ENCODE measurements around the gene TSPO. TPM values are rescaled to one million over a fixed set of nuclear protein-coding genes. Genes with fewer than 3 reads are reported as not detected.
A peak's percentile ranks its signal among the peaks of the same experiment; 100 is the strongest.
"Not testable (repeated sequence)": the region's sequence is repeated elsewhere in the genome, so short reads cannot be mapped to it uniquely, and the experiment has no call there.

Gene TSPO
- 187 and 269 TPM in 2 replicates for total RNA-seq (2014; rRNA removed; shearing (Covaris generic))

- no peak for DNase-seq (ENCODE audit: low spot score)
Observed at GRCh38 chr22:43151251-43152002, at the start of gene TSPO. Gene TSPO, plus strand, starts transcription at chr22:43151559. Its CDS starts 7,680 bp downstream, at chr22:43159239.

- DNase-seq (ENCODE audit: low spot score), result not testable (repeated sequence)
Observed at GRCh38 chr22:43104056-43104625, 47.2 kb upstream of the TSPO start.

- DNase-seq (ENCODE audit: low spot score), result not testable (repeated sequence)
Observed at GRCh38 chr22:43104950-43105349, 46.4 kb upstream of the TSPO start.

GRCh38 chr22:43106302-43106701 is 45.1 kb upstream of the TSPO start:
- DNase-seq (ENCODE audit: low spot score), result no peak

- DNase-seq (ENCODE audit: low spot score), result no peak
Observed at GRCh38 chr22:43109511-43109910, 41.8 kb upstream of the TSPO start.

GRCh38 chr22:43109921-43110443 is 41.4 kb upstream of the TSPO start:
- no peak for DNase-seq (ENCODE audit: low spot score)

GRCh38 chr22:43110444-43110926 is 40.9 kb upstream of the TSPO start, which contains the start of gene BIK:
Gene BIK, plus strand, starts transcription at chr22:43110750. Its CDS starts 13,273 bp downstream, at chr22:43124023.
- DNase-seq (ENCODE audit: low spot score), result peak; percentile 33

- no peak for DNase-seq (ENCODE audit: low spot score)
Observed at GRCh38 chr22:43110927-43111623, 40.3 kb upstream of the TSPO start.

GRCh38 chr22:43113526-43114251 is 37.7 kb upstream of the TSPO start:
- no peak for DNase-seq (ENCODE audit: low spot score)

- DNase-seq (ENCODE audit: low spot score), result no peak
Observed at GRCh38 chr22:43114958-43115357, 36.4 kb upstream of the TSPO start.

GRCh38 chr22:43116932-43117331 is 34.4 kb upstream of the TSPO start:
- no peak for DNase-seq (ENCODE audit: low spot score)

- no peak for DNase-seq (ENCODE audit: low spot score)
Observed at GRCh38 chr22:43118024-43118849, 33.1 kb upstream of the TSPO start.

- DNase-seq (ENCODE audit: low spot score), result no peak
Observed at GRCh38 chr22:43118953-43119458, 32.4 kb upstream of the TSPO start.

GRCh38 chr22:43126501-43127165 is 24.7 kb upstream of the TSPO start:
- DNase-seq (ENCODE audit: low spot score), result peak; percentile 44

GRCh38 chr22:43127166-43127908 is 24.0 kb upstream of the TSPO start:
- no peak for DNase-seq (ENCODE audit: low spot score)

GRCh38 chr22:43128116-43128515 is 23.2 kb upstream of the TSPO start:
- no peak for DNase-seq (ENCODE audit: low spot score)

- no peak for DNase-seq (ENCODE audit: low spot score)
Observed at GRCh38 chr22:43128928-43129424, 22.4 kb upstream of the TSPO start.

- no peak for DNase-seq (ENCODE audit: low spot score)
Observed at GRCh38 chr22:43129426-43130425, 21.6 kb upstream of the TSPO start.

Measured in H4 (cell line).